ENCODE results near the gene PTPRK. TPM values are rescaled to one million over a fixed set of nuclear protein-coding genes. Genes with fewer than 3 reads are reported as not detected.

PTPRK gene
- total RNA-seq, 2 experiments from 2014 or later = 7.9 to 9.1 TPM

DNA sequence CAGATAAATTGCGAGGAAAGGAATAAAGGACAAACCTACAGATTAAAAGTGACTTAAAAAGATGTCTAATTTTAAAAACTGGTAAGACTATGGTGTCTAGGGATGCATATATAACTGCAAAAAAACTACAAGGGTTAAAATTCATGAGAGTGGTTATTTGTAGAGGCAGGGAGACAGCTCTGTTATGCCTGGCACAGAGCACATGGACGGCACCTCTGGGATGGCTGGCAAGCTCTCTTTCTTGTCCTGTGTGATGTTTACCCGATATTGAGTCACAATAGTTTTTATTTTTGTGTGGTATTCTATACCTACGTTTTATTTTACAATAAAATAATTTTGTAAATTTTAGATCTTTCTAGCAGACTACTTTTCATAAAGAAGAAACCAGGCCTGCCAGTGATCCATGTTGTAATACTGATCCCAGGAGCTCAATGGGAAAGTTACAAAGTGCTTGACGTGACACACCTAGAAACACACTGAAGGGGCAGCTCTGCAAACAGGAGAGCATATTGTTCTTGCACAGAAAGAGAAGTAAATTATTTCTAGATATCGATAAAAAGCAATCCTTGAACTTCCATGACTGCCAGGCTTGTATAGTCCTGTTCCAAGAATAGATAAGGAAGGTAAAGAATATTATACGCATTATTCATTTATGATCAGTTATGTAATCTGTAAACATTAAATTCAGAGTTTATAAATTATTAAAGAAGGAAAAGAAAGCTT, 290.0 kb downstream of the PTPRK start:
- ChIA-PET CTCF (no interaction called here), POLR2A (no interaction called here)

DNA sequence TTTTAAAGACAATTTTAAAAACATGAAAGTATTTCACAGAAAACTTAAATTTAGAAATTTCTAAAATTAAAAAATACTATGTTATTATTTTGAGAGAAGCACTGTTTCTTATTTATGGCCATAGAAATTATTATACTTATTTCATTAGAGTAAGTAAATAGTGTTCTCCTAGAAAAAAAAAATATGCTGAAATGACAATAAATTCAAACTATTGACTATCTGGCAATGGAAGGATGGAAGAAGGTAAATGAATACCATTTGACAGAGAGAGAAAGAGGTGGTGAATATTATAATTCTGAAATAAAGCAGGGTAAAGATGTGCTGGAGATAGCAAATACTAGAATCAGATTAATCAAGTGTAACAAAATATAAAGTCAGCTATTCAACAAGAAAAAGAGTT, 294.8 kb downstream of the PTPRK start:
- ChIA-PET CTCF (interaction anchor here (0.7 kb wide), 1 partner anchor 8 kb away, joined by 3 read pairs; no protein-coding TSS in a partner anchor), POLR2A (no interaction called here)

DNA sequence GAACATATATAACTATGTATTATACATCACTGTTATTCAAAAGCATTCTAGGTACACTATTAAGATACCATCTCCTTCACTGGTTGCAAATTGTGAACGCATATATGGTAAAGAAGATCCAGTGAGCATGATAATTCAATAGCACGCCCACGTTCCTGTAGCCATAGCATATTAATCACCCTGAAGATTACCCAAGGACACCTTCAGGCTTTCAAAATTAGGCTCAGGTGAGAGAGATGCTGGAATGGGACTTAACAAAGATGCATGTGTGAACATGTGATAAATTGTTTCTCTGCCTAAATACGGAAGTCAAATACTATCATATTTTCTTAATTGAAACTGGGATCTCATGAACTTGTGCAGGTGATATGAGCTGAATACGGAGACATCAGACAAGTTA, 303.5 kb downstream of the PTPRK start:
- POLR2A ChIA-PET = no interaction called here
- CTCF ChIA-PET = interaction anchor here (1.4 kb wide), 1 partner anchor 9 kb away, joined by 3 read pairs; no protein-coding TSS in a partner anchor

DNA sequence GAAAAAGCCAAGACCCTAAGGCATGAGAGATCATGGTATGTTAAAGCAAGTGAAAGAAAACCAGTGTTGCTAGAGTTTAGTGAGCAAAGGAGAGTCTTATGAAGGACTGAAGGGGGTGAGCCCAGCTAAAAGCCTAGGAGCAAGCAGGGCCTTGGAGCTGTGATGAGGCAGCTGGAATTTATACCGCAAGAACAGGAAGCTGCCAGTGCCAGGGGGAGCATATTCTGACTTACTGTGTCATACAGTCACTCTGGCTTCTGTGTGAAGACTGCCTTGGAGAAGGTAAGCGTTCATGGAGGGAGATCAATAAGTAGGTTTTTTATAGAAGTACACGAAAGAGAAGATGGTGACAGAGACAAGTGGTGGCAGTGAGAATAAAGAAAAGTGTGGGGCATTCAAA, 310.6 kb downstream of the PTPRK start:
- ChIA-PET POLR2A (no interaction called here), CTCF (no interaction called here)

DNA sequence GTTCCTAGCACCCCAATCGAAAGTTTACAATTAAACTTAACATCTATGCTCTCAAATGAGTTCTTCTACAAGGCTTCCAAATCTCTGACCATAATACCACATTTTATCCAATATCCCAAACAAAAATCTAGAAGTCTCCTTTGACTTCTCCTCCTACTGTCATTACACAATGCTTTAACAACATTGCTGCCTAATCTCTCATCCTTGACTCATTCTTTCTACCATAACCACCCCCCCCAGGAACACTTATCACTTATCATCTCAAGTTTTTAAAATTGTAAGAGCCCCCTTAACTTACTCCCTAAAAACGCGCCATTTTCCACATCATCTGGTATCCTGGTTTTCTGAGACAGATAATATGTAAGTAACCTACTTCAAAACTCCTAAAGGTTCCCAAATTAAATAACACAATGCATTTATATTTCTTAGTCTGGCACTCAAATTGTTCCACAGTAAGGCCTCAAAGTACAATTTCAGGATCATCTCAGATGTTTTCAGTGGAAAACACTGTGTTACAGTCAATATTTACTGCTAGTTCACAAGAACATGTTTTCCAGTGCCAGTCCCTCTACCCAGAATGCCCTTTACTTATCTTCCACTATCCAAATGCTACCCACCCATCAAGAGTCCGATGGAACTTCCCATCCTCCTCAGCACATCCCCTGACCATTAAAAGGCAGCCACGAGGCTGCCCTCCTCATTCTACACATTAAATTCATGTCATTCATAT, 311.4 kb downstream of the PTPRK start:
- POLR2A ChIA-PET = no interaction called here

DNA sequence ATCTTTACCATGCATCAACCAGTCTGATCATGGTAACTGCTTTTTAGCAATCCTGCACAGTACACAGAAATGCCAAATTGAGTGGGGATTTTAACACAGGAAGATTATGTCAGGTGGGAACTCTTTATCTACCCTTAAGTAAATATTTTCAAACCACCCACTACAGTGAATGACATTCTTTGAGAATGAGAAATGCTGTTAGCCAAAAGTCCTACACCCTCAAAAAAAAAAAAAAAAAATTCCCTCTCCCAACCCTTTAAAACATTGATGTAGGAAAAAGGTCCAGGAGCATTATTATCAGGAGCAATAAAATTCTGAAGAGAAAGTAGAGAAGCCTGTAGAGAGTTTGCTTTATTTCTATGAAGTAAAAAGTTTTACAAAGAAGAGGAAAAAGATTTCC, 312.3 kb downstream of the PTPRK start:
- ChIA-PET POLR2A (no interaction called here), CTCF (no interaction called here)

More for the DNA sequence above, 311.4 kb downstream of the PTPRK start:
- CTCF ChIA-PET = no interaction called here

DNA sequence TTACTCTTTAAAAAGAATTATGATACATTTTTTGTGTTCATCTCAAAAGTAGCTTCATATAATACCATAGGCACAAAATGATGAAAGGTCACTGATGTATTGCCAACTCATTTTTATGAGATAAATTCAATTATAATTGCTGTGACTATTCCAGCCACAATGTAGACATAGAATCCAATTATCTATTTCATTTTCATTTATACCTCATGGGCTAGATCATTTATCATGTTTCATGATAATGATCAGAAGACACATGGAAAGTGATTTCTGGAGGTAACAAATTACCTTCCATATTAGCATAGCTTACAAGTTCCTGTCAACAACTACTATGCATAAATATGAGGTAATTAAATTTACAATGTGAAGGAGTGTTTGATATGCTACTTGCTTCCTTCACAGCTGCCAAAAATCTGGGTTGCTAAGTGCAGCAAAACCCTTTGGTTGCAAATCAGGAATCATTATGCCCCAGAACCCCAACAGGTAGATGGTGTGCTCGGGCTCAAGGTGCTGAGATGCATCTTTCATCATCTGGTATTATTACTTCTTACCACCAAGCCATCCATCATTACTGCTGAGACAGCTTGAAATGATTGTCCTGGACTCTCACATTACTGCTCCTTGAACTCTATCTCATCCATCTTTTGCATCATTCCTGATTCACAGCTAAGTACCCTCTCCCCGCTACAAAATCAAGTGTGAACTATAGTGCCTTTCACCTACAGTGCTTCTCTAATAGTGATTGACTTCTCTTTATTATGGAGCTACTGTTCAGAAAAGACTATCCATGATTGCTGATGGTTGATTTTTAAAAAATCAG, 313.6 kb downstream of the PTPRK start:
- ChIA-PET POLR2A (no interaction called here), CTCF (no interaction called here)

DNA sequence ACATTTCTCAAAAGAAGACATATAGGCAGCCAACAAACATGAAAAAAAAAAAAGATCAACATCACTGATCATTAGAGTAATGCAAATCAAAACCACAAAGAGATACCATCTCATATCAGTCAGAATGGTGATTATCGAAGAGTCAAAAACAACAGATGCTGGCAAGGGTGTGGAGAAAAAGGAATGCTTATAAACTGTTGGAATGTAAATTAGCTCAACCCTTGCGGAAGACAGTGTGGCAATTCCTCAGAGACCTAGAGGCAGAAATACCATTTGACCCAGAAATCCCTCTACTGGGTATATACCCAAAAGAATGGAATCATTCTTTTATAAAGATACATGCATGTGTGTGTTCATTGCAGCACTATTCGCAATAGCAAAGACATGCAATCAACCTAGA, 315.8 kb downstream of the PTPRK start:
- POLR2A ChIA-PET = no interaction called here
- CTCF ChIA-PET = no interaction called here

DNA sequence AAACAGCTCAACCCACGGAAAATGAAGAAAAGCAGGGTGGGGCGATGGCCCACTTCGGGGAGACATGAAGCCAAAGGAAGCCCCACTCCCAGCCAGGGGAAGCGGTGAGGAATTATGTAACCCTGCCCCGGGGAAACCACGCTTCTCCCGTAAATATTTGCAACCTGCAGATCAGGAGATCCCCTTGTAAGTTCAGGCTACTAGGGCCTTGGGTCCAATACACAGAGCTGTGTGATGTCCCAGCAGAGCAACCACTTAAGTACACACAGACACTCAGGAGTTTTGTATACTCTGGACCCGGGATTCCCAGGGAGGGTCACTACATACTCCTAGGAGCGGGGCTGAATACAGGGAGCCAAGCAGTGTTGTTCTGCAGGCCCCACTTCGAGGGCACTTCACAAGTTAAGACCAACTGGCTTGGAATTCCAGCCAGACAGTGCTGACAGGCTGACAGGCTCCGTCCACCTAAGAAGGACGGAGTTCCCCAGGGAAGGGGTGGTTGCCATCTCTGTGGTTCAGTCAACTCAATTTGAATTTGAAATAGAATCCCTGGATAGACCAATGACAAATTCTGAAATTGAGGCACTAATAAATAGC, 318.1 kb downstream of the PTPRK start:
- ChIA-PET POLR2A (no interaction called here), CTCF (no interaction called here)

DNA sequence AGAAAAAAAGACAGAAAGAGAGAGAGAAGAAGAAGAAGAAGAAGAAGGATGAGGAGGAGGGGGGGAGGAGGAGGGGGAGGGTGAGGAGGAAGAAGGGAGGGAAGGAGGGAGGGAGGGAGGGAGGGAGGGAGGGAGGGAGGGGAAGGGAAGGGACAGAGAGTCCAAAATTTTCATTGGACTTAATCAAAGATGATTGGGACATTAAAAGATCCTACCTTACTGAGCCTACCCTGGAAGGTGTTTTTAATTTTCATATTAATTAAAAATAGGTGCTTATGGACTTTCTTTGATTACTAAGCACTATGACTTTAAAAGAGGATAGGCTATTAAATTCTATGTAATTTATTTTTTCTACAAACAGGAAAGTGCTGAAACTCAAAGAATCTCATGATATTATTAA, 319.6 kb downstream of the PTPRK start:
- ChIA-PET CTCF (no interaction called here), POLR2A (no interaction called here)

DNA sequence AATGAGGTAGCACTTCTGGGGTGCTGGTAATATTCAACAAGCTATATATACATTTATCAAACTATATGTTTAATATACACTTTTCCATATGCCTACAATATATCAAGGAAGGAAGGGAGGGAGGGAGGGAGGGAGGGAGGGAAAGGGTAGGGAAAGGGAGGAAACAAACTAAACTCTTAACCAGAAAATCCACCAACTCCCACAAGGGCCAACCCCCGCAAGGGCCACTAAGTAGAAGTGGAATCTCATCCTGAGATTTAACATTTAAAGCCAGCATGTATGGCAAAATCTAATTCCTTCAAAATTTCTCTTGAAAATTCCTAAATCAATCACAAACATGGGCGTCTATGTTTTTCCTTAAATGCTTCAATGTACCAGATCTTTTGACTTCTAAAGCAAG, 320.9 kb downstream of the PTPRK start:
- POLR2A ChIA-PET = no interaction called here
- CTCF ChIA-PET = no interaction called here

DNA sequence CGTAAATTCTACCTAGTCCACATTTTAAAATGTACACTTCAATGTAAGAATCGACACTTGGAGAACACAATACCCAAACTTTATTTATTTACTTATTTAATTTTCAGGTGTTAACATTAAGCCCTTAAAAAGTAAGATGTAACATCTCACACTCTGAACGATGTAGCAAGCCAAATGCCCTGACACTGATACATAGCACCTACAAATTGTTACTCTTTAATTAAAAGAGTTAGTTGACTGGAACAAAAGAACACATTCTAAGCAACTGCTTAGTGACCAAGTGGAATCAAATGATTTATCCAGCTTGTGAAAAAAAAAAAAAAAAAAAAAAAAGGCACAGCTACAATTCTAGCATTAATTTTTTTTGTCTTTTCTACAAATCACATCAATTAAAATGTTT, 327.4 kb downstream of the PTPRK start:
- CTCF ChIA-PET = no interaction called here
- POLR2A ChIA-PET = no interaction called here

DNA sequence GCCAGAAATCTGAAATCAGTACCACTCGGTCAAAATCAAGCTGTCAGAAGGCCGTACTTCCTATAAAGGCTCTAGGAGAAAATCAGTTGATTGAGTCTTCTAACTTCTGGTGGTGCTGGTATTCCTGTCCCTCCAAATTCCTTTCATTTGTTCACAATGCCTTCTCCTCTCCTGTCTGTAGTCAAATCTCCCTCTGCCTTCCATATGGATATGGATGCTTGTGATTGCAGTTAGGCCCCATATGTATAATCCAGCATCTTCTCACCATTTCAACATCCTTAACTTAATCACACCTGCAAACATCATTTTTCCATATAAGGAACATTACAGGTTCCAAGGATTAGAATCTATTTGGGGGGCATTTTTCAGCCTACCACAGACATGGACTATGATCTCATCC, 331.7 kb downstream of the PTPRK start:
- CTCF ChIA-PET = no interaction called here
- POLR2A ChIA-PET = no interaction called here

DNA sequence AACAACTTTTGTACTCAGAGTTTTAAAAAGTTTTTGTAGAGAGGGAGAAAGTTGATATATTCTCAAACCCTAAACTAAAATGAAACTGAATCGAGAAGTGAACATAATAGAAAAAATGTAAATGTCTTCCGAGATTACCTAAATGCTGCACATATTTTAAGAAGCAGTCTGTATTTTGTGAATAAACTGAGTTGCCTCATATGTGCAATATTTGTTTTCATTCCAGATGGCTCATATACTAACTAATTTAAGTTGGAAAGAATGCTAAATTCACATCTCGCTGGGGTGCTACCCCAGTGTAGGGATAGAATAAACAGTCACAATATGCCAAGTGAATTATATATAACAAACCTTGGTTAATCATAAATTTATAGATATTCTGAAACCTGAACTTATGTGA, 333.7 kb downstream of the PTPRK start:
- CTCF ChIA-PET = no interaction called here

DNA sequence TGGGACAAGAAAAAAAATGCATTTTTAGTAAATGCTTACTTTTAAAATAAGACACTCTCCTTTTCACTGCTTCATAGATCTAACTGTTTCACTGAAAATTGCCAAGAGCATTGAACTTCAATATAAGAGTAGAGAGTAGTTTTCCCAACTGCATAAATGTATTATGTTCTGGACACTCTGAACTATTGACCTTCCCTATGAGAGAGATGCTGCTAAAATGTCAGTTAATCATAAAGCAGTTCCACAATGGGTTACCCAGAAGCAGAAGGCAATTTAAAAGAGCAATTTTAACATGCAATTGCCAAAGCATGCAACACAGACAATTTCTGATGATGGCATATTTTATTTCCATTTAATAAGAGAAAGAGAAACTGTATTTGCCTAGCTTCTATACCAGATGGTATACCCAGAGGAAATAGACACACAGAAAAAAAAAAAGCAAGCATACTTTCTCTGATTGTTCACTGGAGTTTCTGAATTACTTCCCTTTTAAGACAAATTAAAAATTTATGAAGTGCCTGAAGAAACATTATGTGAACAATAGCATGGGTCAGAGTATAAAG, 340.4 kb downstream of the PTPRK start:
- POLR2A ChIA-PET = no interaction called here

More for the DNA sequence above, 333.7 kb downstream of the PTPRK start:
- POLR2A ChIA-PET = no interaction called here

DNA sequence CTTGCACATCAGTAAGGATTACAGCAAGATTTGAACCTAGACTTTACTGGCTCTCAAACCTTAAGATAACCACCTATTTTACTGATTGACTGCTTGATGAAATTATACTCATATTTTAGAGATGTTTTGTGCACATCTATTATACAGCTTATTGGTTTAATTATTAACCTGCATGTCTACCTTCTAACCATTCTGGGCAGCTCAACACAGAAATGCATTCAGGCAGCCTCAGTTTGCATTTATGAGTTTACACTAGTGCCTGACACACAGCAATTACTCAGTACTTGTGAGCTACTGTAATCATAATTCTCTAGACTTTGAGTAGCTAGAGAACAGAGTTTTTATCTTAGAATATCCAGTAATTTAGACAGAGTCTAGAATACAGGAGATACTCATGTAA, 345.7 kb downstream of the PTPRK start:
- CTCF ChIA-PET = no interaction called here
- POLR2A ChIA-PET = no interaction called here

More for the DNA sequence above, 340.4 kb downstream of the PTPRK start:
- CTCF ChIA-PET = no interaction called here

DNA sequence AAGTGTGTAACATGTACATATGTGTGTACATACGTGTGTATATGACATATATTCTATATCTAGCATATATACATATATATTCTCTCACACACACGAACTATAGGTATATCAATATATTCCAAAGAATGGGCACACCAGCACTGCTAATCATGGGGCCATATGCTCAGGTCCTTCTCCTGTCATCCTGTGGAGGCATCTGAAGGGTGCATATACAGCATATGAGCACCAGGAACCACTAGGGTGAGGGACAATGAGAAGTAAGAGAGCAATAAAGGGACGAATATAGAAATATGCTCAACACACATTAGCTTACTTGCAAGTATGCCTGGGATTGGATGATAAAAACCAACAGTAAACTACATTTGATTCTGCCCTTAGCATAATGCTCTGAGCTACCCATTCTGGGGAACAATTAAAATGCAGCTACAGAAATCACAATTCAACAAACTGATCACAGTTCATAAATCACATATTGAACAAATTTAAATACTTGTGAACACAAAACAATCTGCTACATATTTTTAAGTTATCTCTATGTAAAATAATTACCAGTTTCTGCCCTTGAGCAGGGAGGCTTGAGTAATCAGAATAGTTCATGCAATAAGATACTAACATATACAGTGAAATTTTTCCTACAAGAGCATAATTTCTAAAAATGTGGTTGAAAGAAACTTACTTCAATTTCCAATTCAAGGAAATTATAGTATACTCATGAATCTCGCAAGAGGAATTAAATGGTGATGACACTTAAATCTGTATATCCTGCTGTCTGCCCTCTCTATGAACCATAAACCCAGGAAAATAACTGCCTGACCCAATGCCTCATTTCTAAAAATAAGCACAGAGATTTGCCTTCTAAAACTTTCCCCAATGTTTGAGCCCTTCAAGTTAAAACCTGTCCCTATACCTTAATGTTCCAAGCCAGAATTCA, 347.4 kb downstream of the PTPRK start:
- CTCF ChIA-PET = no interaction called here
- POLR2A ChIA-PET = no interaction called here

DNA sequence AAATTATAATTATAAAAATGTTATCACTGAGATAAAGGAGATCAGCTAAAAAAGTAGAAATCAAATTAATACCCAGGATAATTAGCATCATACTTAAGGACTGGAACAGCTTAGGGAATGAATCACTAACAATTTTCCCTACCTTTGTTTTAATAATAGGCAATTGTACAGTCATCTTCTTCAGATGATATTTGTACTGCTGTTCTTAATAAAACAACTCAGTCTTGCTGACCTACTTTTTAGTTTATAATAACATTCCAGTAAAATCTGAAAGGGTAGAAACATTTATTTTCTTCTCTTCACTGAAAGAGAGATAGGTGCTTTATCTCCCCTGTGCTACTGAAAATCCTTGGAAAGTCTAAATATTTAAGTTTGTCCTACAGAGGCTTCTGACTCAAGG, 348.3 kb downstream of the PTPRK start:
- ChIA-PET CTCF (no interaction called here), POLR2A (no interaction called here)

DNA sequence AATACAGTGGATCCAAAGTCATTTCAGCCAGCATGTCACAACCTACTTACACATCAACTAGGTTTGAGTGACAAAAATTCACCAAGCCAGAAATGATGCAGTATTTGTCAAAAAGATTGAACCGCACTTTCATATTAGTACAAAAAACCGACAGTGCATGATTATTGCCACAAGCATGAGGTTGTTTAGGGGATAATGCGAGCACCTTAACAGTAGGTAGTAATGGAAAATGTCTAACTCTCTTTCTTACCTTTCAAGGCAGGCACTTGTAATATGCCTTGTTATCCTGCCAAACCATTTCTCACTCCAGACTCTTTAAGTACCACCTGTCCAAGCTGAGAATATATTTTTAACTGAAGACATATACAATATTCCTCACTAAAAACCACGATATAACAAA, 349.2 kb downstream of the PTPRK start:
- ChIA-PET POLR2A (no interaction called here), CTCF (no interaction called here)
